Muscle of leg (tissue), 11 donors: ENCODE measurements around the gene FAM163A. TPM values are rescaled to one million over a fixed set of nuclear protein-coding genes. Genes with fewer than 3 reads are reported as not detected.

Experiments used
- DNase-seq: peaks from one replicate; pipeline ENCODE4 v3.0.0; 2013
- H3K27ac ChIP-seq: one replicate; pipeline ENCODE4 v1.5.1; 2013; ENCODE audit warnings: mild to moderate bottlenecking, low read length, control low read depth
- H3K27me3 ChIP-seq: one replicate; pipeline ENCODE4 v1.6.1; 2013; ENCODE audit warnings: low read length; ENCODE audit not compliant: control insufficient read depth, insufficient read depth
- H3K36me3 ChIP-seq: one replicate; pipeline ENCODE4 v1.6.1; 2013; ENCODE audit warnings: low read length; ENCODE audit not compliant: control insufficient read depth, insufficient read depth
- H3K4me1 ChIP-seq: one replicate; pipeline ENCODE4 v1.6.1; 2013; ENCODE audit warnings: low read length; ENCODE audit not compliant: control insufficient read depth, insufficient read depth
- H3K4me3 ChIP-seq: one replicate; pipeline ENCODE4 v1.5.1; 2013; ENCODE audit warnings: low read length, control low read depth
- H3K9me3 ChIP-seq: replicated peaks from 2 replicates; pipeline ENCODE4 v1.6.1; 2013; ENCODE audit warnings: low read depth, low read length; ENCODE audit not compliant: control insufficient read depth
- WGBS: methylation state at CpG from one replicate; pipeline ENCODE4 v1.1.5; 2013; ENCODE audit warnings: missing lambda C conversion rate; ENCODE audit not compliant: insufficient coverage; 5-methylcytosine and 5-hydroxymethylcytosine counted together
- polyA plus RNA-seq, 8 donors: library from polyadenylated mRNA; unstranded; fragments of 120-200 nt; gene quantifications; one replicate each; pipeline versions ENCODE4 v1.2.1 to v1.2.3, GENCODE V29; 2013; ENCODE audit warnings: inconsistent platforms in 1 of 8, low replicate concordance in 1 of 8; ENCODE audit not compliant: insufficient read length in 8 of 8, insufficient read depth in 1 of 8
- total RNA-seq: library from RNA; stranded (reverse); fragments of 120-200 nt; gene quantifications from one replicate; pipeline ENCODE4 v1.2.4, GENCODE V29; 2013

The FAM163A gene
- total and polyA plus RNA-seq, 9 donors = 0.27 to 1.00 (median 0.72) TPM

DNA sequence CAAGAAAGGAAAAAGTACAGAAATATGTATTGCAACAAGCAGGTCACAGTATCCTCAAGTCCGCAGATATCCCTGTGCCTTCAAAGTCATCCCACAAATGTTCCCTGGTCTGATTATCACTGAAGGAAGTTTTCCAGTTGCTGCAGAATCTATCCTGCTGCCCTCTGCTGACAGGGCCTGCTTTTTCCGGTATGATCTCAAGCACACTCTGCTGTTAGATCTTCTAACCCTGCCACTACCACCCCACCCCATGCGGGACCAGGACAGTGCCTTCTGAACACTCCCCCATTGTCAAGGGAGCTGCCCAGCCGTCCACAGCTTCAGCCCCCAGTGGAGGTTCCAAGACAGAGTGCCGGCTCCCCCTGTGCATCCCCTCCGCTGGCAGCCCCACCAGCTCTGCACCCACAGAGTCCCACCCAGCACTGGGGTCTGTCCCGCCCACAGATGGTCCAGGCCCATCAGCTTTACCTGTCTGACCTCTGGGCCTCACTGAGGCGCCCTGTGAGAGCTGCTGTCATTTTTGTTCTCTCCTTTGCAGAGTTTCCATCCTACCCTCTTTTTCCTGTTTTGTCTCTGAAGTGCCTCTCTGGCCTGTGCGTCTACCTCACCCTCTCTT is 27.9 kb downstream of the FAM163A start:
- WGBS = 70% methylated on average over 9 of the region's 9 CpGs
- DNase-seq = no peak
- Histone ChIP-seq H3K36me3 (no peaks in the 10 kb centered on the region), H3K27me3 (no peaks in the 10 kb centered on the region), H3K4me1 (no peaks in the 10 kb centered on the region), H3K9me3 (peaks cover 5% of the 10 kb centered on the region), H3K27ac (no peak overlapping the region), H3K4me3 (no peak overlapping the region)

DNA sequence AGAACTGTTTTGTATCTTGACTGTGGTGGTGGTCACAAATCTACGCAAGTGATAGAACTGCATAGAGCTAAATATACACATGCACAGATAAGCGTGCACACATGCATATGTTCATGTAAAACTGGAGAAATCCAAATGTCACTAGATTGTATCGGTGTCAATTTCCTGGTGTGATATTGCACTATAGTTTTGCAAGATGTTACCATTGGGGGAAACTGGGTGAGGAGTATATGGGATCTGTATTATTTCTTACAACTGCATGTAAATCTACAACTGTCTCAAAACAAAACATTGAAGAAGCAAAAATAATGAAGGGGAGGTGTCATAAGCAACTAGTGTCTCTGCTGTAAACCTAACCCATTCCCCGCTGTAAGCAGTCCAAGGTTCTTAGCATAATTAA is 30.2 kb downstream of the FAM163A start:
- Histone ChIP-seq H3K27ac (no peak overlapping the region), H3K36me3 (no peaks in the 10 kb centered on the region), H3K27me3 (no peaks in the 10 kb centered on the region), H3K4me3 (no peak overlapping the region), H3K4me1 (no peaks in the 10 kb centered on the region), H3K9me3 (peaks cover 1% of the 10 kb centered on the region)
- WGBS = no CpG with 5 or more reads among the region's 4 CpGs
- no peak for DNase-seq

DNA sequence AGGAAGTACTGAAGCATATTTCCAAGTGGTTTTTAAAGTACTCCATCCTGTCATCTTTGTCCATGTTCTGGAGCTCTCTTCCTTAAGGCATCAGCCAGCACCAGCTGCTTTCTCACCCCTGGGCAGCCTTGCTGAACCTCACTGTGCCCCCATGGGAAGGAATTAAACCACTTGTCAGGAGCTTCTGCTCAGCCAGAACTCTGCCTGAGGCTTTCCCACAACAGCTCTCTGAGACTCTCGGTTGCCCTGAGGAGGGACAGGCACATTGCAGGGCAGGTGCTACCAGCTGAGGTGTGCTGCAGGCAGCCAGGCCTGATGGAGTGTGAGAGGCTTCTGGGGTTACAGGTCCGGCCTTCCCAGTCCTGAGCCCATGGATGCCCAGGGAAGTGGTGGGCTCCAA is 30.9 kb downstream of the FAM163A start:
- no peak overlapping the region for H3K27ac ChIP-seq
- H3K27me3 ChIP-seq = no peaks in the 10 kb centered on the region
- no peak for DNase-seq
- no peak overlapping the region for H3K4me3 ChIP-seq
- 92% methylated on average over 2 of the region's 2 CpGs for WGBS
- no peaks in the 10 kb centered on the region for H3K9me3 ChIP-seq
- H3K36me3 ChIP-seq = no peaks in the 10 kb centered on the region
- H3K4me1 ChIP-seq = no peaks in the 10 kb centered on the region

DNA sequence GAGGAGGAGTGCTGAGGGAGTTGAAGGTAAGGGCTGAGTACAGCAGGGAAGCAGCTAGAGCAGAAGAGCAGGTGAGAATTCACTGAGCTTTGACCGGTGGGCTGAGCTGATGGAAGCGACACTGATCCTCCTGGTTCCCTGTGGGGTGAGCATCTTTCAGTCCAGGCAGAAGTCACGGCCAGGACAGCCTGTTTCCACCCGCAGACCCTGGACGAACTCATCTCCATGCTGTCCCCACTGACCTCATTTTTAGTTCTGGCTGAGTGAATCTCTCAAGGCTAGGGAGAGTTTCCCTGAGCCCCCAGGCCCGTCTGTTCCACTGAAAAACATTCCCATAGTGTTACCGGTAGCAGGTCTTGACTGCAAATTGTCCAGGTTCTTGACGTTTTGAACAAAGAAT is 31.5 kb downstream of the FAM163A start:
- no peaks in the 10 kb centered on the region for H3K36me3 ChIP-seq
- no peaks in the 10 kb centered on the region for H3K4me1 ChIP-seq
- H3K27me3 ChIP-seq = no peaks in the 10 kb centered on the region
- no peak overlapping the region for H3K4me3 ChIP-seq
- 77% methylated on average over 5 of the region's 8 CpGs for WGBS
- DNase-seq = no peak
- no peaks in the 10 kb centered on the region for H3K9me3 ChIP-seq
- H3K27ac ChIP-seq = no peak overlapping the region

DNA sequence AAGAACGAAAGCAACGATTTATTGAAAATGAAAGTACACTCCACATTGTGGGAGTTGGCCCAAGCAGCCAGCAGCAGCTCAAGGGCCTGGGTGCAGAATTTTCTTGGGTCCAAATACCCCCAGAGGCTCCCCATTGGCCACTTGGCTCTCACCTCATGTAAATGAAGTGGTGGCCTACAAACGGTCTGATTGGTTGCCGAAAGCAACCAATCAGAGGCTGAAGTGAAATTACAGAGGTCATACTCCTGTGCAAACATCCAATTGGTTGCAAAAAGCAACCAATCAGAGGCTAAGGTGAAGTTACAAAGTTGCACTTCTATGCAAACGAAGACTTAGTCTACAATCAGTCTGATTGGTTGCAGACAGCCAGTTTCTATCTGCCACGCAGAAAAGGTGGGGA is 31.9 kb downstream of the FAM163A start:
- Histone ChIP-seq H3K9me3 (no peaks in the 10 kb centered on the region), H3K27me3 (no peaks in the 10 kb centered on the region), H3K4me3 (no peak overlapping the region), H3K4me1 (no peaks in the 10 kb centered on the region), H3K27ac (no peak overlapping the region), H3K36me3 (no peaks in the 10 kb centered on the region)
- no peak for DNase-seq
- WGBS = 75% methylated on average over 2 of the region's 6 CpGs

DNA sequence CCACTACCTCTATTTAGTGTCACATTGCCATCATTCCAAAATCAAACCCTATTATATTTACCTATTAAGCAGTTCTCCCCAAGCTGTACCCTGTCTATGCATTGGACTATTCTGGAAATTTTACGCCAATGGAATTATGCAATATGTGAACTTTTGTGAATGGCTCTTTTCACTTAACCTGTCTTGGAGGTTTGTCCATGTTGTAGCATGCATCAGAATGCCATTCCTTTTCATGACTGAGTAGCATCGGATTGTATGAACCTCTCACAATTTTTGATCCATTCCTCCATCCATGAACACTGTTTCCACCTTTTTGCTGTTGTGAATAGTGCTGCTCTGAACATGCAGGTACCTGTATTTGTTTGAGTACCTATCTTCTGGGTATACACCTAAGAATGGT is 33.7 kb downstream of the FAM163A start:
- DNase-seq = no peak
- no CpG with 5 or more reads among the region's 2 CpGs for WGBS
- Histone ChIP-seq H3K27ac (no peak overlapping the region), H3K4me3 (no peak overlapping the region), H3K36me3 (no peaks in the 10 kb centered on the region), H3K27me3 (no peaks in the 10 kb centered on the region), H3K4me1 (no peaks in the 10 kb centered on the region), H3K9me3 (no peaks in the 10 kb centered on the region)

DNA sequence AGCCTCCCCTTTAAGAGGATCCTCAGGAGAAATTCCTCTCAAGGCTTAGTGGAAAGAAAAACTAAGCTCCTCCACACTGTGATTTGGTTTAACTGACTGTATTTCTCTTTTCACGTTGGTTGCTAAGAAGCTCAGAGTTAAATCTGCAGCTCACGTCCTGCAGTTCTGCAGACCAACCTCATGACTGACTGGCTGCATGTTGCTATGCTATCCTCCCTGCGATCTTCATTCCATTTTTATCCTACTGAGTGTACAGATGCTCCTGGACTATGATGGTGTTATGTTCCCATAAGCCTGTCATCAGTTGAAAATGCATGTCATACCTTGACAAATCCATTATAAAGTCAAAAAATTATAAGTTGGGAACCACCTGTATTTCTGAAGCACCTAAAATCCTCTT is 34.6 kb downstream of the FAM163A start:
- Histone ChIP-seq H3K4me3 (no peak overlapping the region), H3K27ac (no peak overlapping the region), H3K4me1 (peaks cover 3% of the 10 kb centered on the region), H3K9me3 (no peaks in the 10 kb centered on the region), H3K27me3 (no peaks in the 10 kb centered on the region), H3K36me3 (no peaks in the 10 kb centered on the region)
- WGBS = 60% methylated on average over 2 of the region's 3 CpGs
- no peak for DNase-seq

DNA sequence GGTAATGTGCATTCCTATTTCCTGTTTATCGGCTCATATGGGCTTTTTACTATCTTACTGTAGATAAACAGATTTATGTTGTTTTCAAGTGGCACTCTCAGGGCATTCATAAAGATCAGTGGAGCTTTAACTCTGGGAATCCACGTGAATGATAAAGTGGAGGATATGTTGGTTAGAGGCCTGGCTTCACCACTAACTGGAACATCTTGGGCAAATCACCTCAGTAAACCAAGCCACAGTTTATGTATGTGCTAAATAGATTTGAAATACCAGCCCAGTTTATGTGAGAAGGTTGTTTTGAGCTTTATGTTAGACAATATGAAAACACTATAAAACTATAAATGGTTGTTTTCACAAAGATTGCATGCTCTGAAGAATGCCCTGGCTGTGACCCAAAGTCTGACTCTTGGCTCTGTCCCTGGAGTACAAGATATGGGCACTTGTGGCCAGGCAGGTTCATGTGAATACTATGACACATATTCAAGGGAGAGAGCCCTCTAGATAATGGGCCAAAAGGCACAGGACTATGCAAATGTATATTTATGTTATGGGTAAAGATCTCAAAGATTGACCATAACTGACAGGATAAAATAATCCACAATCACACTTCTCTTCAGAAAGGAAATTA is 36.7 kb downstream of the FAM163A start:
- no peaks in the 10 kb centered on the region for H3K27me3 ChIP-seq
- no peaks in the 10 kb centered on the region for H3K36me3 ChIP-seq
- peaks cover 3% of the 10 kb centered on the region for H3K4me1 ChIP-seq
- no peak for DNase-seq
- H3K9me3 ChIP-seq = no peaks in the 10 kb centered on the region
- no CpG with 5 or more reads among the region's 2 CpGs for WGBS
- no peak overlapping the region for H3K27ac ChIP-seq
- no peak overlapping the region for H3K4me3 ChIP-seq

DNA sequence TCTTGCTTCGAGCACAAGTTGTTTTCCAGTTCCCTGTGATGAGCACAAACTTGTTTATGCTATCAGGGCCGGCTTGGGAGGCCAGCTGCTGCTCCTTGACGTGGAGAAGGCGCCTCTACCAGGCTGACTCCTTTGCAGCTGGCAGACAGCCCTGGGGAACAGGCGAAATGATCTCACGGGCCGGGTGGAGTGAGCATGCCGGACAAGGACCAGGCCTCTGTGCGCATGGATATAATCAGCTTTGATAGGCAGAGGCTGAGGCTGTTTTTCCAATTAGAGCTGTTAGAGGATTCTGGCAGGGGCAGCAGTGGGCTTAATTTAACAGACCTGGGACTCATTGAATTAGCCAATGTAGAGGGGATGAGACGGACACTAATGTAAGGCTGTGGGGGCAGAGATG is 38.9 kb downstream of the FAM163A start:
- no peaks in the 10 kb centered on the region for H3K9me3 ChIP-seq
- peak; percentile 30 for DNase-seq
- H3K27ac ChIP-seq = no peak overlapping the region
- H3K4me3 ChIP-seq = no peak overlapping the region
- 32% methylated on average over 10 of the region's 10 CpGs for WGBS
- no peaks in the 10 kb centered on the region for H3K27me3 ChIP-seq
- no peaks in the 10 kb centered on the region for H3K36me3 ChIP-seq
- peaks cover 3% of the 10 kb centered on the region for H3K4me1 ChIP-seq

DNA sequence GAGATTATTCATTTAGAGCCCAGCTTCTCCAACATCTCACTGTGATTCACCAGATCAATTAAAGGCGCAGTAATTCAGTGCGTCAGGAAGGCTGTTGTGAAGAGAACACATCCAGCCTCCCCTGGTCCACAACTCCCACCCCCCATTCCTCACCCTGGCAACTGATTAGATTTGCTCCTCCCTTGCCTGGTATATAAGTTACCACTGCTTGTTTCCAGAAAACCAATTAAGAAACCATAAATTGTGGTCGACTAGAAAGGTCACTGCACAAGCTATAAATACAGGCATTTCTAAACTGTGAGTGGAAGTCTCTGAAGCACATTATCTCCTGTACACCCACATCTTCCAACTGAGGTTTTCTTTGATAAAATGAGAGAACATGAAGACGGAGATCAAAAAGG is 41.9 kb downstream of the FAM163A start:
- no peaks in the 10 kb centered on the region for H3K9me3 ChIP-seq
- H3K27me3 ChIP-seq = peaks cover 2% of the 10 kb centered on the region
- H3K36me3 ChIP-seq = no peaks in the 10 kb centered on the region
- DNase-seq = no peak
- no peak overlapping the region for H3K27ac ChIP-seq
- no CpG with 5 or more reads among the region's 4 CpGs for WGBS
- peaks cover 3% of the 10 kb centered on the region for H3K4me1 ChIP-seq
- H3K4me3 ChIP-seq = no peak overlapping the region

DNA sequence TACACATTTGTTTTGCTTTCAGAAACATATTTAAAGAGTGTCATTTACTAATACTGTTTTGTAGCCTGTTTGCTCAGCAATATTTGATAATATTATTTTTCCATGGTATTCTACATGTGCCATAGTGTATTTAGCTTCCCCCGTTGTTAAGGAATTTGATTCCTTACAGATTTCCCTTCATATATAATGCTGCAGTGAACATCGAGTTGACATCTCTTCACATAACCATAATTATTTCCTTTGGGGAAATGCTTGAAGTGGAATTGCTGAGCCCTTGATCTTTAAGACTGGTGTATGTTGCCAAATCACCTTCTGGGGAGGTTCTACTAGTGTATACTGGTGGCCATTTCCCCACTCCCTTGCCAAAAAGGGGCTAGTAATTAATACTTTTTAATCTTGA is 42.6 kb downstream of the FAM163A start:
- Histone ChIP-seq H3K27ac (no peak overlapping the region), H3K27me3 (peaks cover 2% of the 10 kb centered on the region), H3K36me3 (no peaks in the 10 kb centered on the region), H3K9me3 (no peaks in the 10 kb centered on the region), H3K4me1 (peaks cover 3% of the 10 kb centered on the region), H3K4me3 (no peak overlapping the region)
- WGBS = no CpG with 5 or more reads among the region's 2 CpGs
- no peak for DNase-seq
